Mucosa of descending colon (tissue), 3 donors: ENCODE data around the gene ATP8A2. TPM values are rescaled to one million over a fixed set of nuclear protein-coding genes. Genes with fewer than 3 reads are reported as not detected.

Experiments
- ATAC-seq: fragments of 200-7000 bp; cut with Tn5 transposase; one replicate; pipeline ENCODE4 v1.9.1; 2020; ENCODE audit warnings: mild to moderate bottlenecking, moderate library complexity
- DNase-seq, 3 donors: peaks; one replicate each; pipeline ENCODE4 v3.0.0-alpha.2; 2020
- H3K36me3 ChIP-seq: fragments of 200-600 bp; one replicate; pipeline ENCODE4 v1.8.0; 2021; ENCODE audit warnings: low read depth, mild to moderate bottlenecking
- H3K4me1 ChIP-seq: fragments of 200-600 bp; one replicate; pipeline ENCODE4 v1.8.0; 2021; ENCODE audit warnings: low read depth, mild to moderate bottlenecking
- H3K4me3 ChIP-seq: fragments of 200-600 bp; one replicate; pipeline ENCODE4 v1.8.0; 2021; ENCODE audit warnings: mild to moderate bottlenecking
- H3K9me3 ChIP-seq: fragments of 200-600 bp; one replicate; pipeline ENCODE4 v1.8.0; 2021; ENCODE audit warnings: mild to moderate bottlenecking
- intact Hi-C, 2 donors: fragments of 100-400 bp; cut with DNase I in 1 of 2; cut with micrococcal nuclease in 1 of 2; formaldehyde crosslinking; loops; one replicate each; pipeline versions ENCODE4 v1.11.0 to v1.11.1; 2022; cut with DNase I, micrococcal nuclease
- total RNA-seq, 3 donors: library from RNA; stranded (reverse); fragmentation: NEBNext Ultra II Directional in 2 of 3; extraction: Animal tissue kit (Norgen Biotek cat#: 25700) in 2 of 3; gene quantifications; one replicate each; pipeline versions ENCODE4 v1.2.1 to v1.2.4, GENCODE V29; 2021 to 2023
- TF ChIP-seq, protein P1 (sequence below): fragments of 200-600 bp; IDR thresholded peaks from one replicate; pipeline ENCODE4 v1.8.0; 2022; ENCODE audit warnings: antibody characterized with exemption, mild to moderate bottlenecking
- donor health status: DM: no; HTN: no; CAD: no; lungs with moderate emphysema.
- donor health status: DM: no; HTN: no; CAD: no.
- donor health status: DM: no; HTN: yes; CAD: no.

ATP8A2 gene
- total RNA-seq, 3 donors from 2014 or later: 0.22 to 3.6 (median 0.41) TPM

- TF ChIP-seq, protein P1, sequence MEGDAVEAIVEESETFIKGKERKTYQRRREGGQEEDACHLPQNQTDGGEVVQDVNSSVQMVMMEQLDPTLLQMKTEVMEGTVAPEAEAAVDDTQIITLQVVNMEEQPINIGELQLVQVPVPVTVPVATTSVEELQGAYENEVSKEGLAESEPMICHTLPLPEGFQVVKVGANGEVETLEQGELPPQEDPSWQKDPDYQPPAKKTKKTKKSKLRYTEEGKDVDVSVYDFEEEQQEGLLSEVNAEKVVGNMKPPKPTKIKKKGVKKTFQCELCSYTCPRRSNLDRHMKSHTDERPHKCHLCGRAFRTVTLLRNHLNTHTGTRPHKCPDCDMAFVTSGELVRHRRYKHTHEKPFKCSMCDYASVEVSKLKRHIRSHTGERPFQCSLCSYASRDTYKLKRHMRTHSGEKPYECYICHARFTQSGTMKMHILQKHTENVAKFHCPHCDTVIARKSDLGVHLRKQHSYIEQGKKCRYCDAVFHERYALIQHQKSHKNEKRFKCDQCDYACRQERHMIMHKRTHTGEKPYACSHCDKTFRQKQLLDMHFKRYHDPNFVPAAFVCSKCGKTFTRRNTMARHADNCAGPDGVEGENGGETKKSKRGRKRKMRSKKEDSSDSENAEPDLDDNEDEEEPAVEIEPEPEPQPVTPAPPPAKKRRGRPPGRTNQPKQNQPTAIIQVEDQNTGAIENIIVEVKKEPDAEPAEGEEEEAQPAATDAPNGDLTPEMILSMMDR: no peak
- Histone ChIP-seq H3K4me3 (no peak overlapping the region), H3K4me1 (peaks cover 6% of the 10 kb centered on the region), H3K9me3 (no peaks in the 10 kb centered on the region), H3K36me3 (no peaks in the 10 kb centered on the region)
- intact Hi-C loops: no loop called here
- ATAC-seq (peak; percentile 74), DNase-seq (peak in 1 of 3 donors; percentile 11)
Observed at GRCh38 chr13:25798998-25799397, 427.2 kb downstream of the ATP8A2 start.

- Histone ChIP-seq H3K4me1 (peaks cover 6% of the 10 kb centered on the region), H3K36me3 (no peaks in the 10 kb centered on the region), H3K9me3 (no peaks in the 10 kb centered on the region), H3K4me3 (no peak overlapping the region)
- ATAC-seq (no peak), DNase-seq (no peak)
- intact Hi-C loops: no loop called here
- TF ChIP-seq, protein P1: no peak
Observed at GRCh38 chr13:25800523-25800922, 428.7 kb downstream of the ATP8A2 start.

DNA sequence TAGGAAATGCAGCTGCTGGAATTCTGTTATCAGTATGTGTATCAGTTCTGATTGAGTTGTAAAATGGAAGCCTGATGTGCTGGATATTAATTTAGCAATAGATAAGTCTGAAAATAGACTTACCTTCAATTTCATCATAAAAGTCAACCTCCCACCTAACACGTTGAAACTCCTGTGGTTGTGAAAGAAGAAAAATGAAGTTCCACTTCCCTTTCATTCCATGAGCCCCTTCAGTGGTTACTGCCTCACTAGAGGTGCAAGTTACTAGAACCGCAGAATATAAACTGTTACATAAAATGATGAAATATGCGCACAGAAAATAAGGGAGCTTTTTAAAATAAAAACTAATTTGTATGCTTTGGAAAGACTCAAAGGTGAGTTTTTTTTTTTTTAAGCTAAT is 430.8 kb downstream of the ATP8A2 start:
- DNase-seq (no peak), ATAC-seq (no peak)
- intact Hi-C loops: no loop called here
- TF ChIP-seq, protein P1: no peak
- no peak overlapping the region for H3K4me3 ChIP-seq
- no peaks in the 10 kb centered on the region for H3K9me3 ChIP-seq
- no peaks in the 10 kb centered on the region for H3K36me3 ChIP-seq
- H3K4me1 ChIP-seq: peaks cover 4% of the 10 kb centered on the region

DNA sequence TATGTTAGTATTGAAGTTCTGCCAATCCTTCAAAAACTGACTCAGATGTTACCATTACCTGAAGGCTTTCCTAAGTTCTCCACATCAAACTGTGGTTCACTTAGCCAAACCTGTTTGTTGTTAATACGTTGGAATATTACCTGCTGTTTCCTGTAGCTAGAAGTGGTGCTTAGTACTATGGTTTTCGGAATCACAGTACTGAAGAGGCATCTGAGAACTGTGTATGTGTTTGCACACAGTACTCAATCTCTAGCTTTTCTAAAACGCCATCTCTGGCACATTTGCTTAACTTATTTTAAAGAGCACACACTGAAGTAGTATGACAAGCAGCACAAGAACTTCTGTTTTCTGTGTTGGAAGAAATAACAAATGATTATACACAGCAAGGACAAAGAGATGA is 431.9 kb downstream of the ATP8A2 start:
- DNase-seq: no peak
- intact Hi-C loops: no loop called here
- no peaks in the 10 kb centered on the region for H3K36me3 ChIP-seq
- H3K9me3 ChIP-seq: no peaks in the 10 kb centered on the region
- TF ChIP-seq, protein P1: no peak
- H3K4me1 ChIP-seq: peaks cover under 1% of the 10 kb centered on the region
- no peak overlapping the region for H3K4me3 ChIP-seq
- ATAC-seq: no peak

GRCh38 chr13:25806264-25806974 is 434.6 kb downstream of the ATP8A2 start:
- intact Hi-C loops: no loop called here

More at GRCh38 chr13:25806264-25806974, 434.6 kb downstream of the ATP8A2 start:
- H3K9me3 ChIP-seq: no peaks in the 10 kb centered on the region
- DNase-seq (no peak), ATAC-seq (no peak)
- H3K4me1 ChIP-seq: no peaks in the 10 kb centered on the region
- TF ChIP-seq, protein P1: no peak
- no peaks in the 10 kb centered on the region for H3K36me3 ChIP-seq
- no peak overlapping the region for H3K4me3 ChIP-seq
